GM23338 (cell line): ENCODE results near the gene FRY. TPM values are rescaled to one million over a fixed set of nuclear protein-coding genes. Genes with fewer than 3 reads are reported as not detected.

ENCODE experiments used
- ATAC-seq: fragments of 200-7000 bp; cut with Tn5 transposase; 3 replicates; pipeline ENCODE4 v1.9.1; 2020
- DNase-seq: peaks from one replicate; pipeline ENCODE4 v3.0.0-alpha.2; 2015; ENCODE audit warnings: low spot score
- H2AFZ ChIP-seq: fragments of 200-600 bp; sonication (generic); 2 replicates; pipeline ENCODE4 v1.8.0; 2016; ENCODE audit warnings: antibody characterized with exemption, mild to moderate bottlenecking, moderate library complexity
- H3F3A ChIP-seq: fragments of 200-600 bp; sonication (generic); replicated peaks from 2 replicates; pipeline ENCODE4 v1.8.0; 2017; ENCODE audit warnings: antibody characterized with exemption, mixed run types, low read depth
- H3K27ac ChIP-seq: fragments of 200-600 bp; sonication (generic); 2 replicates; pipeline ENCODE4 v1.6.1; 2016; ENCODE audit warnings: low read depth
- H3K27me3 ChIP-seq: fragments of 200-600 bp; sonication (generic); 2 replicates; pipeline ENCODE4 v1.8.0; 2016; ENCODE audit warnings: mild to moderate bottlenecking, mixed run types, moderate library complexity; ENCODE audit not compliant: insufficient read depth
- H3K36me3 ChIP-seq: fragments of 200-600 bp; sonication (generic); 2 replicates; pipeline ENCODE4 v1.8.0; 2016; ENCODE audit warnings: mild to moderate bottlenecking; ENCODE audit not compliant: insufficient read depth
- H3K4me1 ChIP-seq: fragments of 200-600 bp; sonication (generic); 2 replicates; pipeline ENCODE4 v1.8.0; 2016; ENCODE audit warnings: mild to moderate bottlenecking, moderate library complexity; ENCODE audit not compliant: insufficient read depth
- H3K4me2 ChIP-seq: fragments of 200-600 bp; sonication (generic); 2 replicates; pipeline ENCODE4 v1.7.1; 2017; ENCODE audit warnings: mixed run types
- H3K4me3 ChIP-seq: fragments of 200-600 bp; sonication (generic); 2 replicates; pipeline ENCODE4 v1.6.1; 2016; ENCODE audit warnings: mixed run types
- H3K79me2 ChIP-seq: fragments of 200-600 bp; sonication (generic); replicated peaks from 2 replicates; pipeline ENCODE4 v1.8.0; 2017; ENCODE audit warnings: mild to moderate bottlenecking; ENCODE audit not compliant: insufficient read depth
- H3K9me2 ChIP-seq: fragments of 200-600 bp; sonication (generic); 2 replicates; pipeline ENCODE4 v1.8.0; 2017; ENCODE audit not compliant: insufficient read depth
- H4K20me1 ChIP-seq: fragments of 200-600 bp; sonication (generic); replicated peaks from 2 replicates; pipeline ENCODE4 v1.8.0; 2017; ENCODE audit warnings: mild to moderate bottlenecking; ENCODE audit not compliant: insufficient read depth
- H3K27ac Mint-ChIP-seq: 2 replicates; pipeline ENCODE4 v1.8.0; 2020; ENCODE audit warnings: inconsistent platforms, mild to moderate bottlenecking, moderate library complexity, mixed read lengths
- H3K27me3 Mint-ChIP-seq: 3 replicates; pipeline ENCODE4 v1.8.0; 2022; ENCODE audit warnings: low read depth, mild to moderate bottlenecking, moderate library complexity, mixed read lengths, inconsistent platforms; ENCODE audit not compliant: insufficient read depth, poor library complexity
- H3K36me3 Mint-ChIP-seq: 3 replicates; pipeline ENCODE4 v1.8.0; 2021; ENCODE audit warnings: low read depth, mild to moderate bottlenecking, inconsistent platforms, moderate library complexity, mixed read lengths
- H3K4me1 Mint-ChIP-seq: 3 replicates; pipeline ENCODE4 v1.8.0; 2020; ENCODE audit warnings: mild to moderate bottlenecking, inconsistent platforms, mixed read lengths
- H3K4me3 Mint-ChIP-seq: 3 replicates; pipeline ENCODE4 v1.8.0; 2021; ENCODE audit warnings: moderate library complexity, mild to moderate bottlenecking, inconsistent platforms, mixed read lengths
- H3K9me3 Mint-ChIP-seq: 3 replicates; pipeline ENCODE4 v1.8.0; 2020; ENCODE audit warnings: moderate library complexity, mild to moderate bottlenecking, inconsistent platforms, mixed read lengths
- ETS1 ChIP-seq: IDR thresholded peaks from 2 replicates; pipeline ENCODE4 v1.6.1; 2016; ENCODE audit warnings: antibody characterized with exemption
- REST ChIP-seq: IDR thresholded peaks from one replicate; pipeline ENCODE4 v1.6.1; 2018; ENCODE audit warnings: antibody characterized with exemption; ENCODE audit not compliant: unreplicated experiment
- ZNF114 ChIP-seq: fragments of 250-450 bp; sonication (Bioruptor Pico); IDR thresholded peaks from 2 replicates; pipeline ENCODE4 v1.5.0; 2020; ENCODE audit warnings: mild to moderate bottlenecking, moderate library complexity
- polyA plus RNA-seq: library from polyadenylated mRNA; unstranded; fragments of >200 nt; fragmentation: Nextera tagmentation; extraction: Ambion mirVana; gene quantifications from 2 replicates; pipeline ENCODE4 v1.2.1, GENCODE V29; 2016
- total RNA-seq: library from RNA; depleted of rRNA; stranded (reverse); fragments of >200 nt; shearing (Covaris generic); gene quantifications from 2 replicates; pipeline ENCODE4 v1.2.3, GENCODE V29; 2014
- TF ChIP-seq, protein P1 (sequence below), 2 experiments: fragments of 200-600 bp in 1 of 2; sonication (generic) in 1 of 2; conservative IDR thresholded peaks; 2 replicates each; pipeline versions ENCODE4 v1.5.1 to v1.6.1; 2016 to 2017; ENCODE audit warnings: antibody characterized with exemption in 2 of 2, low read depth in 2 of 2, mild to moderate bottlenecking in 2 of 2, moderate library complexity in 1 of 2

Gene FRY
- total and polyA plus RNA-seq, 2 experiments from 2014 or later, result 2.4 to 10.1 TPM

- Histone ChIP-seq H4K20me1 (no peaks in the 10 kb centered on the region), H3K4me2 (no peak overlapping the region), H3K27me3 (no peaks in the 10 kb centered on the region), H2AFZ (no peak overlapping the region), H3K36me3 (no peaks in the 10 kb centered on the region), H3K27ac (no peak overlapping the region), H3K9me2 (no peaks in the 10 kb centered on the region), H3K79me2 (no peaks in the 10 kb centered on the region), H3K4me3 (no peak overlapping the region), H3K4me1 (peaks cover 13% of the 10 kb centered on the region), H3F3A (no peaks in the 10 kb centered on the region)
- H3K27ac Mint-ChIP-seq, result no peak overlapping the region
- H3K4me1 Mint-ChIP-seq, result peaks cover 28% of the 10 kb centered on the region
- no peak overlapping the region for H3K4me3 Mint-ChIP-seq
- H3K9me3 Mint-ChIP-seq, result no peaks in the 10 kb centered on the region
- peaks cover 4% of the 10 kb centered on the region for H3K27me3 Mint-ChIP-seq
- no peak for ATAC-seq
- no peak for DNase-seq
- TF ChIP-seq, protein P1, sequence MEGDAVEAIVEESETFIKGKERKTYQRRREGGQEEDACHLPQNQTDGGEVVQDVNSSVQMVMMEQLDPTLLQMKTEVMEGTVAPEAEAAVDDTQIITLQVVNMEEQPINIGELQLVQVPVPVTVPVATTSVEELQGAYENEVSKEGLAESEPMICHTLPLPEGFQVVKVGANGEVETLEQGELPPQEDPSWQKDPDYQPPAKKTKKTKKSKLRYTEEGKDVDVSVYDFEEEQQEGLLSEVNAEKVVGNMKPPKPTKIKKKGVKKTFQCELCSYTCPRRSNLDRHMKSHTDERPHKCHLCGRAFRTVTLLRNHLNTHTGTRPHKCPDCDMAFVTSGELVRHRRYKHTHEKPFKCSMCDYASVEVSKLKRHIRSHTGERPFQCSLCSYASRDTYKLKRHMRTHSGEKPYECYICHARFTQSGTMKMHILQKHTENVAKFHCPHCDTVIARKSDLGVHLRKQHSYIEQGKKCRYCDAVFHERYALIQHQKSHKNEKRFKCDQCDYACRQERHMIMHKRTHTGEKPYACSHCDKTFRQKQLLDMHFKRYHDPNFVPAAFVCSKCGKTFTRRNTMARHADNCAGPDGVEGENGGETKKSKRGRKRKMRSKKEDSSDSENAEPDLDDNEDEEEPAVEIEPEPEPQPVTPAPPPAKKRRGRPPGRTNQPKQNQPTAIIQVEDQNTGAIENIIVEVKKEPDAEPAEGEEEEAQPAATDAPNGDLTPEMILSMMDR (conservative IDR thresholded peaks at IDR 0.05; ENCODE audit: low read depth in 2 of 2), result peak in 1 of 2 experiments; percentile 26; a peak in 2 of 4 replicates
- TF ChIP-seq ETS1, result no peak
- H3K36me3 Mint-ChIP-seq, result no peaks in the 10 kb centered on the region
These were observed 7.9 kb upstream of the FRY start for GRCh38 chr13:32023698-32024097.

DNA sequence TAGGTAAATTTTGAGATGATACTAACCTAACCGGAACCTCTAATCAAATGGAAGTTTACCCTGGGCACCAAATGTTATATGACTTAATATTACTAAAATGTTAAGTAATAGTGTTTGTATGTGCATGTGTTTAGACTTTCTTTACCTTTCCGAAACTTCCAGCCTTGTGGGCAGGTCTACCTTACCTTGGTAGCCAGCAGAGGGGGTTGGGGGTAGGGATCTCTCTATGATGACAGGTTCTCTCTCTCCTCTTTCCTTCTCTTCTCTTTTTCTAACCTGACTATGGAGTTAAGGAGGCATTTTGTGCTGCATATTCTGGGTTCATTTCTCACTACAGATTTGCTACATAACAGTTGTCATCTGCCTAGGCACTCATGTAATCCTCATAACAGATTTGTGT is 6.8 kb upstream of the FRY start:
- Mint-ChIP-seq H3K27ac (no peak overlapping the region), H3K36me3 (no peaks in the 10 kb centered on the region), H3K9me3 (no peaks in the 10 kb centered on the region), H3K27me3 (peaks cover 2% of the 10 kb centered on the region), H3K4me3 (no peak overlapping the region), H3K4me1 (peaks cover 33% of the 10 kb centered on the region)
- H3K27ac ChIP-seq, result no peak overlapping the region
- H3F3A ChIP-seq, result no peaks in the 10 kb centered on the region
- H3K4me1 ChIP-seq, result peaks cover 20% of the 10 kb centered on the region
- DNase-seq (peak; percentile 22), ATAC-seq (peak; percentile 31; the same call in 2 of the 3 replicates)
- no peaks in the 10 kb centered on the region for H3K27me3 ChIP-seq
- no peaks in the 10 kb centered on the region for H3K36me3 ChIP-seq
- H3K9me2 ChIP-seq, result no peaks in the 10 kb centered on the region
- no peaks in the 10 kb centered on the region for H4K20me1 ChIP-seq
- no peak overlapping the region for H3K4me2 ChIP-seq
- no peak overlapping the region for H2AFZ ChIP-seq
- no peaks in the 10 kb centered on the region for H3K79me2 ChIP-seq
- TF ChIP-seq, protein P1 (conservative IDR thresholded peaks at IDR 0.05; ENCODE audit: low read depth in 2 of 2), result peak; percentile 24 to 39
- TF ChIP-seq REST (no peak), ZNF114 (CRISPR knock-in tag) (no peak)
- H3K4me3 ChIP-seq, result no peak overlapping the region
